Endothelial cell of umbilical vein (primary cell): Measurements from ENCODE around the gene KISS1R. TPM values are rescaled to one million over a fixed set of nuclear protein-coding genes. Genes with fewer than 3 reads are reported as not detected.

ENCODE experiments used
- BruUV-seq: library from RNA; stranded (reverse); fragments of 400-500 nt; replicated peaks from 2 replicates; lab custom pipeline; 2021; lab: Mats Ljungman, UMichigan
- CTCF ChIA-PET: fragments of 300-600, 350-600 bp; sonication (Branson Sonifier 250); formaldehyde crosslinking; loops from one replicate; lab custom pipeline; 2021; ENCODE audit warnings: antibody characterized with exemption, inconsistent platforms; lab: Charles Lee
- POLR2A ChIA-PET: fragments of 300-600, 350-600 bp; sonication (Branson Sonifier 250); formaldehyde crosslinking; loops from one replicate; lab custom pipeline; 2021; ENCODE audit warnings: antibody characterized with exemption, inconsistent platforms; lab: Charles Lee
- DNase-seq: peaks from one replicate; pipeline ENCODE4 v3.0.0-alpha.2; 2011; ENCODE audit warnings: low read depth, low spot score
- FAIRE-seq: peaks from 2 replicates; lab custom pipeline; 2011; peaks lifted over from hg19 to GRCh38; lab: Jason Lieb, UNC
- H2AFZ ChIP-seq: 2 replicates; pipeline ENCODE4 v1.6.0; 2012; ENCODE audit warnings: low read depth, low read length, control low read depth, inconsistent platforms
- H3K27ac ChIP-seq: 2 replicates; pipeline ENCODE4 v1.5.1; 2011; ENCODE audit warnings: low read depth, mild to moderate bottlenecking, control low read depth, low read length, moderate library complexity; ENCODE audit not compliant: insufficient read depth
- H3K27me3 ChIP-seq, 2 experiments: 2 replicates each; pipeline versions ENCODE4 v1.6.0 to v1.6.1; 2011; ENCODE audit warnings: low read length in 2 of 2, mixed read lengths in 1 of 2; ENCODE audit not compliant: control insufficient read depth in 2 of 2, insufficient read depth in 2 of 2
- H3K36me3 ChIP-seq, 2 experiments: 2 replicates in 1 of 2; 3 replicates in 1 of 2; pipeline ENCODE4 v1.5.1; 2011; ENCODE audit warnings: low read length in 2 of 2, mild to moderate bottlenecking in 1 of 2, moderate library complexity in 1 of 2; ENCODE audit not compliant: control insufficient read depth in 2 of 2, insufficient read depth in 2 of 2; ENCODE audit errors: extremely low read depth in 1 of 2
- H3K4me1 ChIP-seq: 3 replicates; pipeline ENCODE4 v1.5.1; 2011; ENCODE audit warnings: mild to moderate bottlenecking, low read length; ENCODE audit not compliant: control insufficient read depth, insufficient read depth; ENCODE audit errors: extremely low read depth
- H3K4me2 ChIP-seq: 2 replicates; pipeline ENCODE4 v1.6.1; 2011; ENCODE audit warnings: low read length, control low read depth, mixed read lengths; ENCODE audit not compliant: insufficient read depth
- H3K4me3 ChIP-seq, 3 experiments: fragments of 200-600 bp in 1 of 3; sonication (generic), shearing (Covaris generic) in 1 of 3; replicated peaks in 1 of 3; 2 replicates each; pipeline ENCODE4 v1.5.1; 2011 to 2016; ENCODE audit warnings: control low read depth in 3 of 3, low read length in 3 of 3, mild to moderate bottlenecking in 2 of 3, inconsistent platforms in 1 of 3, low read depth in 1 of 3, moderate library complexity in 1 of 3; ENCODE audit not compliant: insufficient read depth in 1 of 3
- H3K79me2 ChIP-seq: 2 replicates; pipeline ENCODE4 v1.6.0; 2012; ENCODE audit warnings: low read length, inconsistent platforms; ENCODE audit not compliant: control insufficient read depth, insufficient read depth
- H3K9ac ChIP-seq: replicated peaks from 2 replicates; pipeline ENCODE3; 2011; ENCODE audit warnings: low read length, control low read depth; ENCODE audit not compliant: insufficient read depth; ENCODE audit errors: extremely low read depth
- H3K9me1 ChIP-seq: replicated peaks from 3 replicates; pipeline ENCODE4 v1.6.0; 2011; ENCODE audit warnings: mild to moderate bottlenecking, low read length; ENCODE audit not compliant: control insufficient read depth, insufficient read depth; ENCODE audit errors: extremely low read depth
- H3K9me3 ChIP-seq: replicated peaks from 2 replicates; pipeline ENCODE4 v1.5.1; 2012; ENCODE audit warnings: low read length, inconsistent platforms; ENCODE audit not compliant: control insufficient read depth, insufficient read depth
- H4K20me1 ChIP-seq: replicated peaks from 2 replicates; pipeline ENCODE3; 2011; ENCODE audit warnings: mild to moderate bottlenecking, low read length; ENCODE audit not compliant: control insufficient read depth, insufficient read depth; ENCODE audit errors: extremely low read depth
- EZH2 ChIP-seq: IDR thresholded peaks from 2 replicates; pipeline ENCODE4 v1.6.1; 2012; ENCODE audit warnings: borderline replicate concordance, low read depth, mild to moderate bottlenecking, moderate library complexity, low read length, inconsistent platforms; ENCODE audit not compliant: severe bottlenecking
- FOS ChIP-seq: IDR thresholded peaks from 2 replicates; pipeline ENCODE4 v1.6.1; 2011; ENCODE audit warnings: mild to moderate bottlenecking, low read length, moderate library complexity, borderline replicate concordance; ENCODE audit not compliant: insufficient read depth
- GATA2 ChIP-seq: IDR thresholded peaks from 2 replicates; pipeline ENCODE4 v1.7.0; 2011; ENCODE audit warnings: low read depth, mild to moderate bottlenecking, moderate library complexity, mixed read lengths, low read length; ENCODE audit not compliant: insufficient read length, insufficient read depth
- JUN ChIP-seq: IDR thresholded peaks from 2 replicates; pipeline ENCODE4 v1.6.1; 2011; ENCODE audit warnings: borderline replicate concordance, low read depth; ENCODE audit not compliant: insufficient read length, insufficient read depth
- MYC ChIP-seq: IDR thresholded peaks from one replicate; pipeline ENCODE4 v1.6.1; 2011; ENCODE audit warnings: mild to moderate bottlenecking, low read depth, low read length
- POLR2A ChIP-seq: IDR thresholded peaks from 2 replicates; pipeline ENCODE4 v1.6.1; 2012; ENCODE audit warnings: low read depth, mild to moderate bottlenecking, control low read depth, low read length
- POLR2AphosphoS5 ChIP-seq: IDR thresholded peaks from 2 replicates; pipeline ENCODE4 v1.6.1; 2012; ENCODE audit warnings: low read depth, mild to moderate bottlenecking, control low read depth, low read length, moderate library complexity; ENCODE audit not compliant: insufficient read depth
- dilution Hi-C: fragments of 300-500 bp; cut with MboI; formaldehyde crosslinking; loops from one replicate; pipeline ENCODE4 v1.15.0; 2019; ENCODE audit warnings: low sequenced_read_pairs; ENCODE audit not compliant: extremely low pct_ligation_motif_present
- intact Hi-C: fragments of 100-400 bp; cut with micrococcal nuclease; formaldehyde crosslinking; loops from one replicate; pipeline ENCODE4 v1.10.0; 2022
- polyA plus RNA-seq, 4 experiments: library from polyadenylated mRNA; depleted of rRNA in 3 of 4; stranded (reverse) in 3 of 4; unstranded in 1 of 4; fragments of >200 nt; gene quantifications; 2 replicates each; pipeline versions ENCODE4 v1.2.1 to v1.2.3, GENCODE V29; 2011 to 2012; ENCODE audit warnings: missing spikeins in 1 of 4
- total RNA-seq: library from RNA; stranded (reverse); gene quantifications from 2 replicates; pipeline ENCODE4 v1.2.3, GENCODE V29; 2021
- TF ChIP-seq, protein P1 (sequence below): IDR thresholded peaks from 2 replicates; pipeline ENCODE4 v1.6.1; 2011; ENCODE audit not compliant: insufficient read depth, insufficient read length
- TF ChIP-seq, protein P2 (sequence below), 2 donors: IDR thresholded peaks; 1 replicate in 1 of 2; 2 replicates in 1 of 2; pipeline ENCODE4 v1.5.1; 2011; ENCODE audit warnings: low read length in 2 of 2, mild to moderate bottlenecking in 2 of 2, moderate library complexity in 2 of 2, control low read depth in 1 of 2, inconsistent platforms in 1 of 2, low read depth in 1 of 2; ENCODE audit not compliant: insufficient read depth in 1 of 2; ENCODE audit errors: extremely low read depth in 1 of 2

KISS1R gene
- total and polyA plus RNA-seq, 2 donors (not counting 3 experiments of a cell fraction or from before 2014, with no cell fraction given), result not detected

- BruUV-seq, result no TSS peak
- Histone ChIP-seq H3K9me1 (no peaks in the 10 kb centered on the region), H2AFZ (no peak overlapping the region), H3K9me3 (no peaks in the 10 kb centered on the region), H3K36me3 (peaks cover 0 to 3% of the 10 kb centered on the region in 2 experiments), H3K4me1 (peaks cover 6% of the 10 kb centered on the region), H3K27ac (no peak overlapping the region), H3K27me3 (no peaks in the 10 kb centered on the region), H3K9ac (no peak overlapping the region), H3K79me2 (peaks cover 7% of the 10 kb centered on the region), H3K4me2 (no peak overlapping the region), H4K20me1 (no peaks in the 10 kb centered on the region), H3K4me3 (no peak overlapping the region)
- dilution Hi-C loops (no loop called here), intact Hi-C loops (no loop called here)
- CTCF ChIA-PET, result interaction anchor here (1.1 kb wide), 1 partner anchor 11 kb away, joined by 3 read pairs; the partner anchor contains the start of genes MED16 and RNU6-9
- no peak for FAIRE-seq
- POLR2A ChIA-PET, result no interaction called here
- no peak for DNase-seq
- TF ChIP-seq MYC, result no peak
- TF ChIP-seq, protein P1, sequence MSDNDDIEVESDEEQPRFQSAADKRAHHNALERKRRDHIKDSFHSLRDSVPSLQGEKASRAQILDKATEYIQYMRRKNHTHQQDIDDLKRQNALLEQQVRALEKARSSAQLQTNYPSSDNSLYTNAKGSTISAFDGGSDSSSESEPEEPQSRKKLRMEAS, result no peak
- no peak for TF ChIP-seq GATA2
- no peak for TF ChIP-seq POLR2AphosphoS5
- TF ChIP-seq POLR2A, result no peak
- no peak for TF ChIP-seq EZH2
- TF ChIP-seq FOS, result no peak
- no peak for TF ChIP-seq JUN
- TF ChIP-seq, protein P2, sequence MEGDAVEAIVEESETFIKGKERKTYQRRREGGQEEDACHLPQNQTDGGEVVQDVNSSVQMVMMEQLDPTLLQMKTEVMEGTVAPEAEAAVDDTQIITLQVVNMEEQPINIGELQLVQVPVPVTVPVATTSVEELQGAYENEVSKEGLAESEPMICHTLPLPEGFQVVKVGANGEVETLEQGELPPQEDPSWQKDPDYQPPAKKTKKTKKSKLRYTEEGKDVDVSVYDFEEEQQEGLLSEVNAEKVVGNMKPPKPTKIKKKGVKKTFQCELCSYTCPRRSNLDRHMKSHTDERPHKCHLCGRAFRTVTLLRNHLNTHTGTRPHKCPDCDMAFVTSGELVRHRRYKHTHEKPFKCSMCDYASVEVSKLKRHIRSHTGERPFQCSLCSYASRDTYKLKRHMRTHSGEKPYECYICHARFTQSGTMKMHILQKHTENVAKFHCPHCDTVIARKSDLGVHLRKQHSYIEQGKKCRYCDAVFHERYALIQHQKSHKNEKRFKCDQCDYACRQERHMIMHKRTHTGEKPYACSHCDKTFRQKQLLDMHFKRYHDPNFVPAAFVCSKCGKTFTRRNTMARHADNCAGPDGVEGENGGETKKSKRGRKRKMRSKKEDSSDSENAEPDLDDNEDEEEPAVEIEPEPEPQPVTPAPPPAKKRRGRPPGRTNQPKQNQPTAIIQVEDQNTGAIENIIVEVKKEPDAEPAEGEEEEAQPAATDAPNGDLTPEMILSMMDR (IDR thresholded peaks at IDR 0.05; ENCODE audit: extremely low read depth in 1 of 2, insufficient read depth in 1 of 2, low read depth in 1 of 2, low read length in 2 of 2), result no peak
Observed at GRCh38 chr19:904545-904944, 12.6 kb upstream of the KISS1R start.
